ENCODE results near the gene RSRC2. TPM values are rescaled to one million over a fixed set of nuclear protein-coding genes. Genes with fewer than 3 reads are reported as not detected.

The RSRC2 gene
- total RNA-seq, 6 experiments from 2014 or later: 38.7 to 52.7 (median 44.2) TPM

GRCh38 chr12:122538496-122538895 lies 11.8 kb upstream of the RSRC2 start:
- Mint-ChIP-seq H3K27ac (no peak overlapping the region), H3K4me3 (no peak overlapping the region), H3K4me1 (ENCODE audit: low read depth) (peaks cover 9% of the 10 kb centered on the region), H3K9me3 (no peaks in the 10 kb centered on the region), H3K27me3 (ENCODE audit: insufficient read depth) (no peaks in the 10 kb centered on the region), H3K36me3 (ENCODE audit: low read depth) (peaks cover 8% of the 10 kb centered on the region; the same call in 1 of the 2 replicates)
- no peak for DNase-seq
- no peak for TF ChIP-seq CTCF (IDR thresholded peaks at IDR 0.05)

DNA sequence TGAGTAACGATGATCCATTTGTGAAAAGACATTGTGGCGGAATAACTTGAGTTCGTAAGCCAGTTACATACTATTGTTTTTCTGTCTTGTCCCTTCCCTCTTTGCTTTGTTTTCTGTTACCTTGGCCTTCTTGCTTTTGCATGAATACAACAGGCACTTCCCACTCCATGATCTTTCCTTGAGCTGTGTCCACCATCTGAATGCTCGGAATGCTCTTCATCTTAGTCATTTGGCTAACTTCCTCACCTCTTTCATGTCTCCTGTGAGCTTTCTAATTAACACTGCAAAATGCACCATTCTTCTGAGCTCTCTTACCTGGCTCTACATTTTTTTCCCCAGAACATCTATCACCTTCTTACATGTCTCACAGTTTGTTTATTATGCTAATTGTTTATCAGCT lies 10.3 kb upstream of the RSRC2 start:
- H3K9me3 Mint-ChIP-seq: no peaks in the 10 kb centered on the region
- no peak overlapping the region for H3K4me3 Mint-ChIP-seq
- H3K27ac Mint-ChIP-seq: no peak overlapping the region
- no peaks in the 10 kb centered on the region for H3K27me3 Mint-ChIP-seq (ENCODE audit: insufficient read depth)
- H3K4me1 Mint-ChIP-seq (ENCODE audit: low read depth): peaks cover 9% of the 10 kb centered on the region
- no peak for TF ChIP-seq CTCF (IDR thresholded peaks at IDR 0.05)
- H3K36me3 Mint-ChIP-seq (ENCODE audit: low read depth): peaks cover 8% of the 10 kb centered on the region; the same call in 1 of the 2 replicates
- DNase-seq: no peak

DNA sequence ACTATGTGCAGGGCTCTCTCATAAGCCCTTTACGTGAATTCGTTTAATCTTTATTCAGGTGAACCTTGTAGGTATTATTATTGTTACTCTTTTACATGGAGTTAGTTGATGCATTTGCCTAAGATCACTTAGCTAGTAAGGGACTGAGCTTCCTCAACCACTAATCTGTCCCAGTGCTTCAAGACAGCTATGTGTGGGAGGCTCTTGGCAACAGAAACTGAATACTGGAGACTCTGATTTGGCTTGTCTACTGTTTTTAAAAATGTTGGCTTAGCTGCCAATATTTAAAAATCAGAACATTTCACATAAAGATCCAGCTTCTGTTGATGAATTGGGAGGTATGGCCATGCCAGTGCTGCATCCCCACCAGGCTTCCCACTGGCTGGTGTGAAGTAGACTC lies 7.1 kb upstream of the RSRC2 start:
- H3K4me3 Mint-ChIP-seq: no peak overlapping the region
- H3K4me1 Mint-ChIP-seq (ENCODE audit: low read depth): peaks cover 13% of the 10 kb centered on the region
- no peak overlapping the region for H3K27ac Mint-ChIP-seq
- H3K27me3 Mint-ChIP-seq (ENCODE audit: insufficient read depth): no peaks in the 10 kb centered on the region
- no peaks in the 10 kb centered on the region for H3K9me3 Mint-ChIP-seq
- no peak for TF ChIP-seq CTCF (IDR thresholded peaks at IDR 0.05)
- DNase-seq: no peak
- H3K36me3 Mint-ChIP-seq (ENCODE audit: low read depth): peaks cover 8% of the 10 kb centered on the region; the same call in 1 of the 2 replicates

- H3K27ac Mint-ChIP-seq: no peak overlapping the region
- no peaks in the 10 kb centered on the region; the same call in 1 of the 2 replicates for H3K36me3 Mint-ChIP-seq (ENCODE audit: low read depth)
- H3K4me3 Mint-ChIP-seq: no peak overlapping the region
- H3K27me3 Mint-ChIP-seq (ENCODE audit: insufficient read depth): no peaks in the 10 kb centered on the region
- H3K9me3 Mint-ChIP-seq: no peaks in the 10 kb centered on the region
- no peak for DNase-seq
- peaks cover 9% of the 10 kb centered on the region for H3K4me1 Mint-ChIP-seq (ENCODE audit: low read depth)
- no peak for TF ChIP-seq CTCF (IDR thresholded peaks at IDR 0.05)
These were observed 2.3 kb upstream of the RSRC2 start for GRCh38 chr12:122528992-122529391.

DNA sequence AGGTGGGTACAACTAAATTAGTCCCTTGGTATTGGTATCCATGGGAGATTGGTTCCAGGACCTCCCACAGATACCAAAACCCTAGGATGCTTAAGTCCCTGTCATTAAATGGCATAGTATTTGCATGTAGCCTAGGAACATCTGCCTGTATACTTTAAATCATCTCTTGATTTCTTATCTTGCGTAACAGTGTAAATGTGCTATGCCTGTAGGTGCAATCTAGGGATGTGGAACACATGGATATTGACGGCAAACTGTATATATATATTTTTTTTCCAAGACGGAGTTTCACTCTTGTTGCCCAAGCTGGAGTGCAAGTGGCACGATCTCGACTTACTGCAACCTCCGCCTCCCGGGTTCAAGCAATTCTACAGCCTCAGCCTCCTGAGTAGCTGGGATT lies 1.8 kb upstream of the RSRC2 start:
- H3K9me3 Mint-ChIP-seq: no peaks in the 10 kb centered on the region
- no peaks in the 10 kb centered on the region for H3K27me3 Mint-ChIP-seq (ENCODE audit: insufficient read depth)
- no peak overlapping the region for H3K4me3 Mint-ChIP-seq
- no peak for DNase-seq
- H3K4me1 Mint-ChIP-seq (ENCODE audit: low read depth): peaks cover 13% of the 10 kb centered on the region
- H3K27ac Mint-ChIP-seq: no peak overlapping the region
- peaks cover 2% of the 10 kb centered on the region for H3K36me3 Mint-ChIP-seq (ENCODE audit: low read depth)
- TF ChIP-seq CTCF (IDR thresholded peaks at IDR 0.05): no peak

GRCh38 chr12:122527478-122527944 lies 775 bp upstream of the RSRC2 start:
- Mint-ChIP-seq H3K27me3 (ENCODE audit: insufficient read depth) (no peaks in the 10 kb centered on the region), H3K4me3 (no peak overlapping the region), H3K27ac (no peak overlapping the region), H3K36me3 (ENCODE audit: low read depth) (peaks cover 10% of the 10 kb centered on the region), H3K4me1 (ENCODE audit: low read depth) (peaks cover 24% of the 10 kb centered on the region), H3K9me3 (no peaks in the 10 kb centered on the region)
- TF ChIP-seq CTCF (IDR thresholded peaks at IDR 0.05): no peak
- DNase-seq: no peak
